Suprapubic skin (tissue), 4 donors: Measurements from ENCODE around the gene RPL27. TPM values are rescaled to one million over a fixed set of nuclear protein-coding genes. Genes with fewer than 3 reads are reported as not detected.

Experiments
- DNase-seq, 2 donors: peaks; one replicate each; pipeline ENCODE4 v3.0.0-alpha.2; 2019; ENCODE audit warnings: low spot score in 2 of 2
- H3K27ac ChIP-seq: fragments of 200-600 bp; sonication (generic); one replicate; pipeline ENCODE4 v1.5.1; 2019
- H3K27me3 ChIP-seq: fragments of 200-600 bp; sonication (generic); one replicate; pipeline ENCODE4 v1.5.1; 2019
- H3K36me3 ChIP-seq: fragments of 200-600 bp; sonication (generic); one replicate; pipeline ENCODE4 v1.5.1; 2019
- H3K4me1 ChIP-seq: fragments of 200-600 bp; sonication (generic); one replicate; pipeline ENCODE4 v1.5.1; 2019
- H3K4me3 ChIP-seq: fragments of 200-600 bp; sonication (generic); one replicate; pipeline ENCODE4 v1.5.1; 2019; ENCODE audit warnings: mild to moderate bottlenecking
- H3K9me3 ChIP-seq: fragments of 200-600 bp; sonication (generic); one replicate; pipeline ENCODE4 v1.5.1; 2019
- CTCF ChIP-seq, 2 donors: fragments of 200-600 bp in 1 of 2; fragments of 450-650 bp in 1 of 2; sonication (generic) in 1 of 2; IDR thresholded peaks; one replicate each; pipeline ENCODE4 v1.5.1; 2016 to 2019; ENCODE audit warnings: antibody characterized with exemption in 2 of 2, mild to moderate bottlenecking in 1 of 2, moderate library complexity in 1 of 2
- EP300 ChIP-seq: sonication (generic); formaldehyde crosslinking; IDR thresholded peaks from one replicate; pipeline ENCODE4 v1.6.1; 2017; ENCODE audit warnings: antibody characterized with exemption
- POLR2A ChIP-seq, 2 donors: fragments of 450-650 bp; IDR thresholded peaks; one replicate each; pipeline ENCODE4 v1.6.1; 2017; ENCODE audit warnings: antibody characterized with exemption in 2 of 2, mild to moderate bottlenecking in 2 of 2, moderate library complexity in 2 of 2
- POLR2AphosphoS5 ChIP-seq, 3 donors: sonication (generic); formaldehyde crosslinking; IDR thresholded peaks; one replicate each; pipeline ENCODE4 v1.6.1; 2017; ENCODE audit warnings: antibody characterized with exemption in 3 of 3
- WGBS: methylation state at CpG from one replicate; pipeline ENCODE4 v1.1.5; 2018; 5-methylcytosine and 5-hydroxymethylcytosine counted together
- total RNA-seq, 4 donors: library from RNA; depleted of rRNA; stranded (reverse); fragments of >200 nt; gene quantifications; one replicate each; pipeline ENCODE4 v1.1.0, GENCODE V29; 2016

RPL27 gene
- total RNA-seq, 4 donors from 2014 or later: 968 to 1,986 (median 1,251) TPM

DNA sequence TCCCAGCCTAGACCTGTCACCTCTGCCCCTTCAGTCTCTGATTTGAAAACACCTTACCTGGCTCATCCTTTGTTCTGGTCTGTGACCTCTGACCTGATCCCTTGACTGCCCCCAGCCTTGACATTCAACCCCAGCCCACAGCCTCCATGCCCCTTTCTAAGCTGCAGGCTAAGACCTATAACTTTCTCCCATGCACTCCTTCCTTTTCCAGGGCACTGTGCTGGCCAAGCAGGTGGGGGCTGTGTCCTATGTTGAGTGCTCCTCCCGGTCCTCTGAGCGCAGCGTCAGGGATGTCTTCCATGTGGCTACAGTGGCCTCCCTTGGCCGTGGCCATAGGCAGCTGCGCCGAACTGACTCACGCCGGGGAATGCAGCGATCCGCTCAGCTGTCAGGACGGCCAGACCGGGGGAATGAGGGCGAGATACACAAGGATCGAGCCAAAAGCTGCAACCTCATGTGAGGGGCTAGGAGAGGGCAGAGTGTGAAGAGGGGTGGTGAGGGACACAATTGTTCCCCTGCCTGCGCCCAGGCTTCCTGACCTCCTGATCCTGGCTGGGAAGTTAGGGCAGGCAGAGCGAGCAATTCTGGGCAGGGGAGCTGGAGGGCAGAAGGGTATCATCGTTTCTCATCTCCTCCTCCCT, 30.1 kb downstream of the RPL27 start:
- Histone ChIP-seq H3K36me3 (no peaks in the 10 kb centered on the region), H3K4me3 (no peak overlapping the region), H3K27me3 (no peaks in the 10 kb centered on the region), H3K4me1 (peaks cover 17% of the 10 kb centered on the region), H3K9me3 (no peaks in the 10 kb centered on the region), H3K27ac (no peak overlapping the region)
- WGBS: 76% methylated on average over 17 of the region's 17 CpGs
- TF ChIP-seq CTCF (IDR thresholded peaks at IDR 0.05): no peak
- no peak for TF ChIP-seq POLR2A (IDR thresholded peaks at IDR 0.05)
- TF ChIP-seq POLR2AphosphoS5 (IDR thresholded peaks at IDR 0.05): no peak
- no peak for TF ChIP-seq EP300
- DNase-seq: no peak

GRCh38 chr17:43030137-43030767, 32.0 kb downstream of the RPL27 start:
- DNase-seq: no peak
- H3K4me1 ChIP-seq: peaks cover 7% of the 10 kb centered on the region
- H3K4me3 ChIP-seq: no peak overlapping the region
- H3K27me3 ChIP-seq: no peaks in the 10 kb centered on the region
- TF ChIP-seq EP300 (no peak), CTCF (IDR thresholded peaks at IDR 0.05) (no peak), POLR2AphosphoS5 (IDR thresholded peaks at IDR 0.05) (no peak), POLR2A (IDR thresholded peaks at IDR 0.05) (no peak)
- no peaks in the 10 kb centered on the region for H3K9me3 ChIP-seq
- H3K36me3 ChIP-seq: no peaks in the 10 kb centered on the region
- WGBS: 71% methylated on average over 6 of the region's 6 CpGs
- H3K27ac ChIP-seq: no peak overlapping the region

DNA sequence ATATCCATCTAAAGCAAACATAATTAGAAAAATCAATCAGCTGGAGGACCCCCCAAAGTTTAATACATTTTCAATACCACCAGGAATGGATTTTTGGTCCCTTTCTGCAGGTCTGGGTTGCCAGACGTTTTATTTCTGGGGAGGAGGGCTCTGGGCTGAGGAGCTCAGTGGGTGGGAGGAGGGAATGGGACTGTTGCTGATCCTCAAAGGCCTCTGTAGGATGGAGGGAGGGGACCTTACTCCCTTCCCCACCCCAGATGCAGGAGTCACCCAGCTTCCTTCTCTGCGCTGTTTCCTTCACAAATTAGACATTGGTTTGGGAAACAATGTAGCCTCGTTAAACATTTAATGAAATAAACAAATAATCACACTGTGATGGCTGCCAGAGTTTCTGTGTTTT, 33.4 kb downstream of the RPL27 start:
- H3K36me3 ChIP-seq: no peaks in the 10 kb centered on the region
- WGBS: 86% methylated on average over 3 of the region's 3 CpGs
- no peaks in the 10 kb centered on the region for H3K27me3 ChIP-seq
- no peak overlapping the region for H3K27ac ChIP-seq
- H3K9me3 ChIP-seq: no peaks in the 10 kb centered on the region
- H3K4me3 ChIP-seq: no peak overlapping the region
- DNase-seq: no peak
- TF ChIP-seq CTCF (IDR thresholded peaks at IDR 0.05) (no peak), POLR2A (IDR thresholded peaks at IDR 0.05) (no peak), EP300 (no peak), POLR2AphosphoS5 (IDR thresholded peaks at IDR 0.05) (no peak)
- no peaks in the 10 kb centered on the region for H3K4me1 ChIP-seq

DNA sequence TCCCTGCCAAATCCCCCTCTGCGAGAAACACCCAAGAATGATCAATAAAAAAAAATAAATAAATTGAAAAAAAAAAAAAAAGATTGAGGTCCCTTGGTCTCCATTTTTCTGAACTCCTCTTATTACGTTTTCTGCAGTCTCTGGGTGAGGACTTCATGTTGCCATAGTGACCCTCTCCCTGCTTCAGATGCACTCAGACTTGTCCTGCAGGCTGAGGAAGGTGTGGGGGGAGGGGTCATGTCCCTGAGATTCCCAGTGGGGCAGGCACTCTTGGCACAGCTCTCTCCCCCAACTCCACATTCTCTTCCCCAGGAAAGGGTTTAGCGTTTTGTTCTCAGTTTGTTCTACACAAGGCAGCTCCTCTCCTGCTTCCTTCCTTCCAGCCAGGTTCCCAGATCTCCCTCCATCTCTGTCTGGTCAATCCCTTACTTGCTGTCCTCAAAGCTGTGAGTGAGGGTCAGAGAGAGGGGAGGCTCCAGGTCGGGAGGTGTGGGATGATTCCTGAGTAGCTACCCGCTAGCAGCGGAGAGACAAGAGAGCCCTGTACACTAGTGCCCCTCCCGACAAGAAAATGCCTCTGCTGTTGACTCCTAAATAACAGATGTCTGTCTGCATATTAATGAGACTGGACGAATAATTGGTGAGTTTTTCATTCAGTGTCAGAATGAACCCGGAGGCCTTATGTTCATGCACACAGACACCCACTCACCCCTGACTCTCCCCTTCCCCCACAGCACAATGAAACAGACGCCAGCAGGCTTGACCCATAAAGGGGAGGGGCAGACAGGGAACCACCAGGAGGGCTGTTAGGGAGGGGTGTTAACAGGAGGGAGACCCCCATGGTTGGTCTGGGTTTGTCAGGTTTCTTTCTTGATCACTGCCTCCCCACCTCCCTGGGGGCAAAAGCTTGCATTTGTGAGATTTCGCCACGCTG, 36.0 kb downstream of the RPL27 start:
- H3K27me3 ChIP-seq: no peaks in the 10 kb centered on the region
- H3K9me3 ChIP-seq: no peaks in the 10 kb centered on the region
- no peak overlapping the region for H3K27ac ChIP-seq
- H3K36me3 ChIP-seq: no peaks in the 10 kb centered on the region
- TF ChIP-seq CTCF (IDR thresholded peaks at IDR 0.05) (no peak), POLR2A (IDR thresholded peaks at IDR 0.05) (no peak), EP300 (no peak), POLR2AphosphoS5 (IDR thresholded peaks at IDR 0.05) (no peak)
- DNase-seq: no peak
- H3K4me1 ChIP-seq: no peaks in the 10 kb centered on the region
- no peak overlapping the region for H3K4me3 ChIP-seq
- WGBS: 48% methylated on average over 12 of the region's 12 CpGs

- no peaks in the 10 kb centered on the region for H3K27me3 ChIP-seq
- no peak for DNase-seq
- H3K4me3 ChIP-seq: no peak overlapping the region
- TF ChIP-seq POLR2A (IDR thresholded peaks at IDR 0.05): no peak
- no peak for TF ChIP-seq POLR2AphosphoS5 (IDR thresholded peaks at IDR 0.05)
- TF ChIP-seq EP300: no peak
- TF ChIP-seq CTCF (IDR thresholded peaks at IDR 0.05): no peak
- H3K9me3 ChIP-seq: no peaks in the 10 kb centered on the region
- 86% methylated on average over 3 of the region's 3 CpGs for WGBS
- H3K4me1 ChIP-seq: no peaks in the 10 kb centered on the region
- no peaks in the 10 kb centered on the region for H3K36me3 ChIP-seq
- no peak overlapping the region for H3K27ac ChIP-seq
Observed at GRCh38 chr17:43034894-43035293, 36.7 kb downstream of the RPL27 start.
